HG03457 (cell line): ENCODE data around the gene GFOD1.

Source experiments
- ATAC-seq: cut with Tn5 transposase; IDR thresholded peaks from one replicate; pipeline ENCODE4 v1.9.1; 2021; ENCODE audit warnings: moderate number of reproducible peaks; ENCODE audit not compliant: unreplicated experiment

GFOD1 gene, protein sequence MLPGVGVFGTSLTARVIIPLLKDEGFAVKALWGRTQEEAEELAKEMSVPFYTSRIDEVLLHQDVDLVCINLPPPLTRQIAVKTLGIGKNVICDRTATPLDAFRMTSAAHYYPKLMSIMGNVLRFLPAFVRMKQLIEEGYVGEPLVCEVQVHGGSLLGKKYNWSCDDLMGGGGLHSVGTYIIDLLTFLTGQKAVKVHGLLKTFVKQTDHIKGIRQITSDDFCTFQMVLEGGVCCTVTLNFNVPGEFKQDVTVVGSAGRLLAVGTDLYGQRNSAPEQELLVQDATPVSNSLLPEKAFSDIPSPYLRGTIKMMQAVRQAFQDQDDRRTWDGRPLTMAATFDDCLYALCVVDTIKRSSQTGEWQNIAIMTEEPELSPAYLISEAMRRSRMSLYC

DNA sequence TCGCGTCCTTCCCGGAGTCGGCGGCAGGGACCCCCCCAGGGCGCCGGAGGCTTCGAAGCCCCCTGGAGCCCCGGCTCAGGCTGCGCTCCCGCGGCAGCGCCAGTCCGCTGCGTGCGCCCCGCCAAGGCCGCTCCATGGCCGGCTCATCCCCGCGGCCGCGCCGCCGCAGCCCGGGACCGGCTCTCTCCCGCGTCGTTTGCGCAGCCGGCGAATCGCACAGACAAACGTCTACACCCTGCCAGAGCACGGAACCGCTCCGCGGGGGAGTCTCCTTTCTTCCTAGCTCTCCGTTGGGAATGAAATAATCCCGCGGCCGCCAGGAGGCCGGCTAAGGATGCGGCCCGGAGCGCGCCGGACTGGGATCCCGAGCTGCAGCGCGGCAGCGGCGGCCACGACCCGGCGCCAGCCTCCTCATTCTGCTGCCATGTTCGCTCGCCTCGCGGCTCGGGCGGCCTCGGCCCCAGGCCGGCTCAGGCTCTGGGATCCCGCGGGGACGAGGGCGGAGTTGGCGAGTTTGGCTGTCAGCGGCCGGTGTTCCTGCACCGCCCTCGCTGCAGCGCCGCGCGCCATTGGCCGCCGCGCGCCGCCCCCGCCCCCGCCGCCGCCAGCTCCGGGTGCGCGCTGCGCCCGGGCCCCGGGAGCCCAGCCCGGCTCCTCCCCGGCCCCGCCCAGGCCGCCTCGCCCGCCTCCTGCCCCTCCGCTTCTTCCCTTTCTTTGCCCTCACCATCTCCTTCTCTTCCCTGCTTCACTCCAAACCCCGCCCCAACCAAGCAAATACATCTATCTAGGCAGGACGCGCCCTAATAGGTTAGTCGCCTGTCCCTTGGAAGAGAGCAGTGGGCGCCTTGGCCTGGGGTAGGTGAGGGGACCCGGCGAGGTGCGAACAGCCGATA is at the start of gene GFOD1:
Gene GFOD1 (minus strand): TSS at position 479 of the 893 bp plus-strand sequence. CDS start 710 bp downstream, outside the sequence.
- peak; percentile 70 for ATAC-seq

GRCh38 chr6:13536796-13537526 is 49.6 kb upstream of the GFOD1 start:
- no peak for ATAC-seq

DNA sequence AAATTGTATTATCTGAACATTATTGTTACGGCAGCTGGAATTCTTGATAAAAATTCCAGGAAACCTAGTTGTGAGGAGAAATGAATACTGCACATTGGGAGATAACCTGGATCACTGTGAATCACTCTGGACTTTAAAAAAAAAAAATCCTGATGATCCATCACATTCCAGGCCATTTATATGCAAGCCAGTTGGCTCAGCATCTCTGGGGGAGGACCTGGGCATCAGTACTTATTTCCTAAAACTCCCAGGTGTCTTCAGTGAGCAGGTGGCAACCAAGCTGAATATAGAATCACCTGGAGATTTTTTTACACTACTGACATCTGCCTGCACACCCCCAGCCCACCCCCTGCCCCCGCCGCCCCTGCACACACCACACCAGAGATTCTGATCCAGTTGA is 47.9 kb upstream of the GFOD1 start:
- no peak for ATAC-seq

- no peak for ATAC-seq
Observed at GRCh38 chr6:13534536-13534935, 47.1 kb upstream of the GFOD1 start.

DNA sequence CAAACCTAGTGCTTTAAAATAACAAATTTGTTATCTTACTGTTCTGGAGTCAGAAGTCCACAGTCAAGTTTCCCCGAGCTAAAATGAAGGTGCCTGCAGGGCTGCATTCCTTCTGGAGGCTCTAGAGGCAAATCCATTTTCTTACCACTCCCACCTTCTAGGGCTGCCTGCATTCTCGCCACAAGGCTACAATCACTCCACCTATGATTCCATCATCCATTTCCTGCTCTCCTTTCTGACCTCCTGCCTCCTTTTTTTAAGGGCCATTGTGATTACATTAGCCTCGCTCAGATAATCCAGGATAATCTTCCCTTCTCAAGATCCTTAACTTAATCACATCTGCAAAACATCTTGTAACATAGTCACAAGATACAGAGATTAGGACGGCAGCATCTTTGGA is 44.6 kb upstream of the GFOD1 start:
- ATAC-seq = no peak

- ATAC-seq = no peak
Observed at GRCh38 chr6:13528777-13529343, 41.5 kb upstream of the GFOD1 start.

DNA sequence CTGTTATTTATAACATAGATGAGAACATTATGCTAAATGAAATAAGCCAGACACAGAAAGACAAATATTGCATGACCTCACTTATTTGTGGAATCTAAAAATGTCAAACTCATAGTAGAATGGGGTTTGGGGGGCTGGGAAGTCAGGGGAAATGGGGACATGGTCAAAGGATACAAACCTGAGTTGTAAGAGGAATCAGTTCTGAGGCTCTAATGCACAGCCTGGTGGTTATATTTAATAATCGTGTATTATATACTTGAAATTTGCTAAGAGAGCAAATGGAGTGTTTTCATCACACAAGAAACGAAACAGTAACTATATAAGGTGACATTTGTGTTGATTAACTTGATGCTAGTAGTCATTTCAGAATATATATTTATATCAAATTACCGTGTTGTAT is 40.8 kb upstream of the GFOD1 start:
- no peak for ATAC-seq

GRCh38 chr6:13527671-13528056 is 40.3 kb upstream of the GFOD1 start:
- ATAC-seq = no peak

- peak; percentile 65 for ATAC-seq
Observed at GRCh38 chr6:13526727-13527670, 39.6 kb upstream of the GFOD1 start.

- no peak for ATAC-seq
Observed at GRCh38 chr6:13526357-13526726, 38.9 kb upstream of the GFOD1 start.

- no peak for ATAC-seq
Observed at GRCh38 chr6:13524801-13525508, 37.6 kb upstream of the GFOD1 start.

DNA sequence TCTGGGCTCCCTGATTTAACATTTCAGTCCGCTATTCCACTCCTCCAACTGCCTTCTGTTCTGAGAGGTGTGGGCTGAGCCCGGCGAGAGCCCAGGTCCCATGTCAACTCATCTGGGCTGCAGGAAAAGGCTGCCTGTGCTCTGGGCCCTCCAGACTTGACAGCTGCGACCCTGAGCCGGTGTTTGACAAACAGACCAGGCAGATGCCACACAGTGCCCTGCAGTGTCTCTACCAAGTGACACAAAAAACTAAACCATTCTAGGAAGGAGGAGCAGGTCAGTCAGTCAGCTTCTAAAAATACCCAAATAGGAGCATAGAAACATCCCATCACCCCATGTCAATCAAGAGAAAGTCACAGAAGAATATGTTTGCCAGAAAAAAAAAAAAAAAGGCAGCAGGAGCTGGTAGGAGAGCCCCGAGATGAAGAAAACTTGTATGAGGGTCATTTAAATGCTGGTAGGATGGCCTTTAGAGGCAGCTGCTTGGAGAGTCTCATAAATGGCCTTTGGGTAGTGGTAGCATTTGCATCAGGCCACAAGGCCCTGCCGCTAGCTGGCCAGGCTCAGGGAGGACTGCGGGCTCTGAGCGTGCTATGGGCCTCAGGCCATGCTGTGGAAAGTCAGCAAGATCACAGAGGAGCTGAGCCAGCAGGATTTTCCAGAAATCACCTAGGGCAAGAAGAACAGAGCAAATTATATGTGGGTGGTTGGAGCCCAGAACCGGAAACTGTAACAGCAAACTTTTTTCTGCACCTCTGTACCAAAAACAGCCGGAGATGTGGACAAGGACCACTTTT is 36.6 kb upstream of the GFOD1 start:
- no peak for ATAC-seq

DNA sequence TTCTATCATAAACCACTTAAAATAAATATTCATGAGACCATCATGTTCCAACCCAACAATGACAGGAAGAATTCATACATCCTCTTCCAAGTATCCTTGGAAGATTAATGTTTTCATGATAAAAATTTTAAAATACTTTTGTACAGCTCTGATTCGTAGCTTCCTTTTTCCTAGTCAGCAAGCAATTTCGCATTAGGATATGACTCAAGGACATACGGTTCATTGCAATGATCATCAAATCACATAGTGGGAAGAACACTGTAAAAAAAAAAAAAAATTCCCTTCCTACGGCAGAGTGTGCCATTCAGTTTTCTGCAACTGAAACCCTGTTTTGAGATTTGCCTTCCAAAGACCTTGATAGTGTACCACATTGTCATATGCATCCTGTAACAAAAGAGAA is 35.3 kb upstream of the GFOD1 start:
- no peak for ATAC-seq

- no peak for ATAC-seq
Observed at GRCh38 chr6:13519839-13520238, 32.4 kb upstream of the GFOD1 start.

DNA sequence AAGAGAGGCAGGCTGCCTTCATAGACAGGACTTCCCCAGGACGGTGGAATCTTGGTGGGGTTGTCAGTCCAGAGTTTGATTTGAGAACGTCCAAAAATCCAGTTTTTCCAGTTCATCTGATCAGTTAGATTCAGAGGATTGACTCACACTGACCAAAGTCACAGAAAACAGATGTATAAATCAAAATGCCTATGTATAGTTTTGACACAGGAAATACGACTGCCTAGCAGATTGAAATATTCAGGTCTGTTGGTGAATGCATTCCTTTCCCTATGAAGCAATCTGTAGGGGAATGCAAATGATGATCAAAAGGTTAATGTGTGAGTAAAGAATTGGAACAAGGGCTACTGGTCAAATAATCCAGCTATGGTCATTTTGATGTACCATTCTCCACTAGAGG is 29.7 kb upstream of the GFOD1 start:
- ATAC-seq = no peak

- no peak for ATAC-seq
Observed at GRCh38 chr6:13515912-13516311, 28.5 kb upstream of the GFOD1 start.

DNA sequence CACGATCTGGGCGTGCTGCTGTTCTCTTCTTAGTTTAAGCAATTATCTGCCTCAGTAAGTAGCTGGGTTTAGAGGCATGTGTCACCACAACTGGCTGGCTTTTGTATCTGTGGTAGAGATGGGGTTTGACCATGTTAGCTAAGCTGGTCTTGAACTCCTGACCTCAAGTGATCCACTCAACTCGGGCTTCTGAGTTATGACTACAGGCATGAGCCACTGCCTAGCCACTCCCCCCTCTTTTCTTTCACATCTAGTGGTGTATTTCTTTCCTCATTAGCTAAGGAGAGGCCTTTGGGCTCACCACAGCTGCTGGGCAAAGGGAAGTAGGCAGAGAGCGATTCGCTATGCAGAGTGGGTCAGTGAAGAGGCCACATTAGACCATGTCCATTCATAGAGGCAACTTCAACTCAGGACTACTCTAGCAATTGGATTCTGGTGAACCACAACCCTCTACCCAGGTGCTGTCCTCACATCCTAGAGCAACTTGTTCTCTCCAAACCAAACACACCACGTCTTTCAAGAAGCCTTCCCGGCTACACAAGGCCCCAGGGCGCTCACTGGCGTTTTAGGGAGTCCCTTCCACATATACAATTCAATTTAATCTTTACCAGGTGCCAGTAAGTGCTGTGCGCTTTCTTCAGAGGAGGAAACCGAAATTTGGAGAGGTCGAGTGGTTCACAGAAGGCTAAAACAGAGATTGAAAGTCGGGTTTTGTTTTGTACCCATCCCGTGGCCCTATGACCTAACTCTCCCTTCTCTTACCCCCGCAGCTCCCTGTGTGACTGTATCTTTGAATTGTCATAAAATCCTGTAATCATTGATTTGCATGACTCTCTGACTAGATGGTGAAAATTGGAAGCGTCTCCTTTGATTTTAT is 26.5 kb upstream of the GFOD1 start:
- ATAC-seq = no peak

- ATAC-seq = no peak
Observed at GRCh38 chr6:13512900-13513299, 25.5 kb upstream of the GFOD1 start.
